Stimulated activated naive CD8-positive, alpha-beta T cell treated with anti-CD3 and anti-CD28 coated beads, Interleukin-15, Interleukin-2, amounts not matched to agents 100 ng/mL and 50 ng/mL, for 24 hours (primary cell): ENCODE results near the gene C20orf144.

Experiments
- H3K27ac Mint-ChIP-seq: one replicate; pipeline ENCODE4 v1.8.0; 2021; ENCODE audit warnings: mild to moderate bottlenecking, mixed read lengths
- H3K27me3 Mint-ChIP-seq: one replicate; pipeline ENCODE4 v1.8.0; 2021; ENCODE audit warnings: mixed read lengths
- H3K36me3 Mint-ChIP-seq: one replicate; pipeline ENCODE4 v1.8.0; 2021; ENCODE audit warnings: low read depth, mixed read lengths
- H3K4me1 Mint-ChIP-seq: one replicate; pipeline ENCODE4 v1.8.0; 2021; ENCODE audit warnings: low read depth, mixed read lengths
- H3K4me3 Mint-ChIP-seq: one replicate; pipeline ENCODE4 v1.8.0; 2021; ENCODE audit warnings: mild to moderate bottlenecking, mixed read lengths
- H3K9me3 Mint-ChIP-seq: one replicate; pipeline ENCODE4 v1.8.0; 2021; ENCODE audit warnings: mixed read lengths

C20orf144 gene

DNA sequence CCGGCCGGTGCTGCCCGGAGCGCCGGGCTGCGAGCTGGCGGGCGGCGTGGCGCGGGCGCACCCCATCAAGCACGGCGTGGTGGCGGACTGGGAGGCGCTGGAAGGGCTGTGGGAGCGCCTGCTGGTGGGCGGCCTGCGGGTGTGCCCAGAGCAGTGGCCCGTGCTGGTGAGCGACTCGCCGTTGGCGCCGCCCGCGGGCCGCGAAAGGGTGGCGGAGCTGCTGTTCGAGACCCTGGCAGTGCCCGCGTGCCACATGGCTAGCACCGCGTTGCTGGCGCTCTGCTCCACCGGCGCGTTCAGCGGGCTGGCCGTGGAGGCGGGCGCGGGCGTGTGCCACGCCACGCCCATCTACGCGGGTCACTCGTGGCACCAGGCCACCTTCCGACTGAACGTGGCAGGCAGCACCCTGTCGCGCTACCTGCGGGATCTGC, 5.1 kb downstream of the C20orf144 start:
- no peaks in the 10 kb centered on the region for H3K27me3 Mint-ChIP-seq
- H3K27ac Mint-ChIP-seq = peak overlapping the region; percentile 52
- no peaks in the 10 kb centered on the region for H3K9me3 Mint-ChIP-seq
- H3K4me3 Mint-ChIP-seq = peak overlapping the region; percentile 91
- peaks cover 37% of the 10 kb centered on the region for H3K4me1 Mint-ChIP-seq
- H3K36me3 Mint-ChIP-seq = peaks cover 4% of the 10 kb centered on the region

DNA sequence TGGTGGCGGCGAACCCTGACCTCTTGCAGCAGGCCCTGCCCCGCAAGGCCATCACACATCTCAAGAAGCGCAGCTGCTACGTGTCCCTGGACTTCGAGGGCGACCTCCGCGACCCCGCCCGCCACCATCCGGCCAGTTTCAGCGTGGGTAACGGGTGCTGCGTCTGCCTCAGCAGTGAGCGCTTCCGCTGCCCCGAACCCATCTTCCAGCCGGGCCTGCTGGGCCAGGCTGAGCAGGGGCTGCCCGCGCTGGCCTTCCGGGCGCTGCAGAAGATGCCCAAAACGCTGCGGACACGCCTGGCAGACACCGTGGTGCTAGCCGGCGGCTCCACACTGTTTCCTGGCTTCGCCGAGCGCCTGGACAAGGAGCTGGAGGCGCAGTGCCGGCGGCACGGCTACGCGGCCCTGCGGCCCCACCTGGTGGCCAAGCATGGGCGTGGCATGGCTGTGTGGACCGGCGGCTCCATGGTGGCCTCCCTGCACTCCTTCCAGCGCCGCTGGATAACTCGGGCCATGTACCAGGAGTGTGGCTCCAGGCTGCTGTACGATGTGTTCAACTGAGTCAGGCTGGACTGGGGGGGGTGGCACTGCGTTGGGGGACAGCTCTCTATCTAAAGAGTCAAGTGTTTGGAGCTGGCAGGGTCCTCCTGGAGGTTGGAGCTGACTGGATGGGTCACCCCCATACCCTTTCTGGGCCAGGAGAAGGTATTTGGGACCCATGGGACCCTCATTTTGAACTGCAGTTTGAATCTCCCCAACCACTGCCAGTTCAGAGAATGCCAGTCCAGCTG, 5.7 kb downstream of the C20orf144 start:
- Mint-ChIP-seq H3K27ac (peak overlapping the region; percentile 52), H3K9me3 (no peaks in the 10 kb centered on the region), H3K27me3 (no peaks in the 10 kb centered on the region), H3K36me3 (peaks cover 4% of the 10 kb centered on the region), H3K4me3 (peak overlapping the region; percentile 91), H3K4me1 (peaks cover 36% of the 10 kb centered on the region)

DNA sequence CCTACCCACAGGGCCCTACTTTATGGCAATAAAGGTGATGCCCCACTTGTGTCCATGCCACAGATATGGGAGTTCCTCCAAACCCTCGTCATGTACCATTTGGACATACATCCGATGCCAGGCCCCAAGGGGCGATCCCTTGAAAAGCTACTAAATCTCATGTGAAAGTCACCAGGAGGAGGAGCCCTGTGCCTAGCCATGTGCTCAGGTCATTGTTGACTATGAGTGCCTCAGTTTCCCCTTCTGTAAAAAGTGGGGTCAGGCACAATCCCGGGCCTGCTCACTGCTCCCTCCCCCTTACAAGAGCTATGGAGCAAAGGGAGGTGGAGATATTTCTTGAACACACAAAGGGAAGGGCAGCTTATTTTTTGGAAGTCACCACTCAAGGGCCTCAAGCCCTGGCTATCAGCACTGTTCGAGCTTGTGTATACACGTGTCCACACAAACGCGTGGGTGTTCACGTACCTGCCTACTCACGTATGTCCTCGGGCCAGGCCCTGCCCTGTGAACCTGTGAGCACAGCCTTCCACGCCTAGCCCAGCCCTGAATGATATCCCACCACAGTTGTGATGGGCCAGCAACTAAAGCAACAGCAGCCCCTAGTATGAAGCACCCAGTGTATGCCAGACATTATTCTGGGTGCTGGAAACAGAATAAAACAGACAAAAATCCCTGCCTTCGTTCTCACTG, 6.5 kb downstream of the C20orf144 start:
- Mint-ChIP-seq H3K4me1 (peaks cover 40% of the 10 kb centered on the region), H3K27ac (peak overlapping the region; percentile 40), H3K4me3 (peak overlapping the region; percentile 91), H3K27me3 (no peaks in the 10 kb centered on the region), H3K36me3 (peaks cover 4% of the 10 kb centered on the region), H3K9me3 (no peaks in the 10 kb centered on the region)

DNA sequence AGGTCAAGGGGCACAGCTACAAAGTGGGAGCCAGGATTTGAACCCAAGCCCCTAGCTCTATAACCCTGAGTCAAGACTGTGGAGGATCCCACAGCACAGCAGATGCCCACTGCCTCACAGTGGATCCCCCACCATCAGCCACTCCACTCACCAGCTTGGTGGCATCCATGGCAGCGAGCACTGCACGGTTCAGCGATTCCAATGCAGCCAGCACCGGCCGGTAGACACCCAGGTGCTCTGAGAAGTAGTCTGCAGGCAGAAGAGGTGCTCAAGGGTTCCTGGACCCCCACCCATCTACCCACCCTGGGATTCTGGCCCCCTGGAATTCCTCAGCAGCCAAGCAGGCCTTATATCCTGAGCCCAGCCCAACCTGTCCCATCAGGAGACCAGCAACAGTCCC, 7.1 kb downstream of the C20orf144 start:
- Mint-ChIP-seq H3K4me1 (peaks cover 40% of the 10 kb centered on the region), H3K27me3 (no peaks in the 10 kb centered on the region), H3K4me3 (peak overlapping the region; percentile 91), H3K9me3 (no peaks in the 10 kb centered on the region), H3K36me3 (peaks cover 4% of the 10 kb centered on the region), H3K27ac (no peak overlapping the region)

DNA sequence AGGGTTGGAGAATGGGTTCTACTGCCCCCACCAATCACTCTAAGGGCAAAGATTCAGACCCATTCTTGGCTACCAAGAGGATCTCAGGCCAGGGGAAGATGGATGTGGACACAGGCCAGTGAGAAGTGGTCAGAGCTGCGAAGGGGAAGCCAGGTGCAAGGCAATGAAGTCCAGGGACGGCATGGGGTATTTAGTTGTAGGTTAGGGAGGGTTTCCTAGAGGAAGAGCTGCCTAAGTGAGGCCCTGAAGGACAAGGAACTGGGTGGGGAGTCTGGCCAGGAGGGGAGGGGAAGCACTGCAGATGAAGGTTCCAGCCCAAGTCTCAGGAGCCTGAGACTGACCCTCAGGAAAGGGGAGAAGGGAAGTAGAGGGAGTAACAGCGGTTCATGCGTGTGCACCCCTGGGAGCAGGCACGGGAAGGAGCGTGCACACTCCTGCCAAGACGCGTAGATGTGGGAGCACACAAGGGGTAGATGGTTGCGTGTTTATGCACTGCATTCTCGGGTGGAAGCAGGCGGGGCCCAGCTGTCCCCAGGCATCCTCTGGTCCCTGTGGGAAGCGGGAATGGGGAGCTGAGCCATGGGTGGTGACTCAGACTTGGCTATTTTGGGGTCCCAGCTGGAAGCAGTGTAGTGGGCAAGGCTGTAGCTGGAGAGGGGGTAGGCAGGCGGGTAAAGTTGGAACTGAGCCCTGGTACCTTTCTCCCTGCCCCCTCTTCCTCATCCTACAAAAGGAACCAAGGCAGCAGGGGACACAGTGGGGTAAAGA, 7.9 kb downstream of the C20orf144 start:
- no peaks in the 10 kb centered on the region for H3K27me3 Mint-ChIP-seq
- H3K4me3 Mint-ChIP-seq = no peak overlapping the region
- no peak overlapping the region for H3K27ac Mint-ChIP-seq
- H3K36me3 Mint-ChIP-seq = peaks cover 4% of the 10 kb centered on the region
- H3K9me3 Mint-ChIP-seq = no peaks in the 10 kb centered on the region
- peaks cover 37% of the 10 kb centered on the region for H3K4me1 Mint-ChIP-seq

DNA sequence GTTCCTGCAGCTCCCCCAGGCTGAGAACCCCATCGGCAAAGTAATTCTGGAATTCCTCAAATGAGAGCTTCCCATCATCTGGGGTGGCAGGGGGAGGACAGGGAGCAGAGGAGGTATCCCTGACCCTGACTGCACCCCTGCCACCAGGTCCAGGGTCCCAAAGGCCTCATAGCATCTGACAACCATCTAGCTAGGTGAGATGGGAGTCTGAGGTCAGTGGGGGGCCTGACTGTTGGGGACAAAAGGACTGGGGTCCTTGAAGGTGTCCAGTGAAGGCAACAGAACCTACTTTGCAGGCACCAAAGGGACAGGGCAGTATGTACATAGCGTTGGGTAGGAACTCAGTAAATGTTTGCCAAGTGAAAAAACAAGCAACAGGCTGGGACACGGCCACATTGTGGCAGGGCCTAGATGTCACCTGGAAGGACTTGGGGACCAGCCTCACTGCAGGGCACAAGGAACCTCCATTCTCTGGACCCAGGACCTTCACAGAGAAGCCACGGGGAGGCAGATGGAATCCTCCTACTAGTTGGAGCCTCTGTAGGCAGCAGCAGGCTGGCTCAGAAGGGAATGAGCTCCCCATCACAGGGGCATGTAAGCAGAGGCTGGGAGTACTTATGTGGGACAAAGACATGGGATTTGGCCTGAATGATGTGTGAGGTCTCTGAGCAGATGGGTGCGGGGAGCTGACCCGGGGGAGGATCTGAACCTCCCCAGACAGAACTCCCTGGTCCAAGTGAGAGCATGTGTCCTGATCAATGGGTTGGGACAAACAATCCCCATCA, 8.8 kb downstream of the C20orf144 start:
- Mint-ChIP-seq H3K36me3 (peaks cover 4% of the 10 kb centered on the region), H3K4me1 (peaks cover 33% of the 10 kb centered on the region), H3K9me3 (no peaks in the 10 kb centered on the region), H3K27ac (no peak overlapping the region), H3K4me3 (no peak overlapping the region), H3K27me3 (no peaks in the 10 kb centered on the region)

DNA sequence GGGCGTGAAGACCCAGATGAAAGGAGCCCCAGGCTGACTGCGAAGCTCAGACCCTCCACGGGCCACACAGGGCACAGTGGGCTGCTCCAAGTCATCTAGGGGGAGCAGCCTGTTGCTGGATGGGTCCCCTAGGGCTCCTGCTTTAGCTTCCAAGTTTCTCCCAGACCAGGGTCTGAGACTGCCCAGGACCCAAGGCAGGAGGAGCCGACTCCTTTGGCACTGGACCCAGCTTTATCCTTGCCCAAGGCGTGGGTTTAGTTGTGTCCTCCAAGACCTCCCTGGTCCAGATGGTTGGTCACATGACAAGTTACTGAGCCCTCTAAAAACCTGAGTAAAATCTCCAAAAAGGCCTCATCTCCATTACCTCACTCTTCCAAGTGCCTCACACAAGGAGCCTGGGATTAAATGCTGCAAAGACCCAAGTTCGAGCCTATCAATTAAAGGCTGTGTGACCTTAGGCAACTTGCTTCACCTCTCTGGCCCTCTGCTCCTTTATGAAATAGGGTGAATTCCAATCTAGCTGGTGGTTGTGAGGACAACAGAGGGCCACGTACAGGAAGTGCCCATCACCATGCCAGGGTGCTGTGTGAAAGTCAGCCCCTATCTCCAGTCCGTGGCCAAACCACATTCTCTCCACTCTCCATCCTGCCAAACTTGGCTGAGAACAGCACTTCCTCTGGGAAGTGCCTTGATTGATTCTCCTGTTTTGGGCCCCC, 9.6 kb downstream of the C20orf144 start:
- Mint-ChIP-seq H3K9me3 (no peaks in the 10 kb centered on the region), H3K4me1 (peaks cover 26% of the 10 kb centered on the region), H3K27me3 (no peaks in the 10 kb centered on the region), H3K27ac (no peak overlapping the region), H3K4me3 (no peak overlapping the region), H3K36me3 (peaks cover 9% of the 10 kb centered on the region)

DNA sequence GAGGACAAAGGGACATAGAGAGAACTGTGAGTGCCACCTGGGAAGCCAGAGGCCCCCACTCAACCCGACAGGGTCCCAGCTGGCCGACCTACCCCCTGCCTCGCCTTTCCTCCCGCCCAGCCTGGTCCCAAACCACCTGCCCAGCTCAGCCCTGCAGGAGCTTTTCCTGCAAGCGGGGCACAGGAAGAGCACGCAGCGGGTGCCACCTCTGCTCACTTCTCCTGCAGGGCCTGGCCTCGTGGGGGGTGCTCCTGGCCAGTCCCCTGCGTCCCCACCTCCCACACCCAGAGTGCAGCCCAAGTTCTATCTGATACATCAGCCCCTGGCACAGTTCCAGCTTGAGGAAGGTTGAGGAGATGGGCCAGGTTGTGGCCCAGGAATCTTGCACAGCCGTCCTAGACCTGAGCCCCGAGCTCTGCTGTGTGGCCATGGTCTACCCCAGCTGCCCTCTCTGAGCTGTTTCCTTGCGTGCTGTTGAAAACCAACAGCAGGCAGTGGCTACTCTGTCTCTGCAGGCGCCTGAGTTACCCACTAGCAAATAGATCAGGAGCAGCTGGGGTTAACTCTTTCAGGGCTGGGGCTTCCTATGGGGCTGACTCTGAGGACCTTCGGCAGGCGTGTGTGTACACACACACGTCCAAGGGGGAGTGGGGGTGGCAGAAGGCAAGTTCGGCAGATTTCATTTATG, 10.4 kb downstream of the C20orf144 start:
- peak overlapping the region; percentile 90 for H3K4me3 Mint-ChIP-seq
- no peak overlapping the region for H3K27ac Mint-ChIP-seq
- H3K9me3 Mint-ChIP-seq = no peaks in the 10 kb centered on the region
- H3K4me1 Mint-ChIP-seq = peaks cover 25% of the 10 kb centered on the region
- peaks cover 13% of the 10 kb centered on the region for H3K36me3 Mint-ChIP-seq
- no peaks in the 10 kb centered on the region for H3K27me3 Mint-ChIP-seq

DNA sequence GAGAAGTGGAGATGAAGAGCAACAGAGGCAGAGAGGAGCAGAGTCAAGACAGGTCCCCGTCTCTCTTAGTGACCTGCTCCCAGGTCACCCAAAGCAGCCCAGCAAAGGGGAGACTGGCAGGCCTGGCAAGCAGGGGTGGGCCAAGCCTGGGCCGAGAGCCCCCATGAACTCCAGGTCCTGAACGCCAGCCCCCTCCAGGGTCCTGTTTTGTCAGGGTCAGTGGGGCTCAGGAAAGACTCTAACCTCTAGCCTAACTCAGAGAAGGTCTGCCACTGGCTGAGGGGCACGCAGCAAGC, 10.9 kb downstream of the C20orf144 start:
- H3K4me3 Mint-ChIP-seq = peak overlapping the region; percentile 90
- H3K36me3 Mint-ChIP-seq = peaks cover 17% of the 10 kb centered on the region
- no peak overlapping the region for H3K27ac Mint-ChIP-seq
- peaks cover 25% of the 10 kb centered on the region for H3K4me1 Mint-ChIP-seq
- no peaks in the 10 kb centered on the region for H3K9me3 Mint-ChIP-seq
- H3K27me3 Mint-ChIP-seq = no peaks in the 10 kb centered on the region

DNA sequence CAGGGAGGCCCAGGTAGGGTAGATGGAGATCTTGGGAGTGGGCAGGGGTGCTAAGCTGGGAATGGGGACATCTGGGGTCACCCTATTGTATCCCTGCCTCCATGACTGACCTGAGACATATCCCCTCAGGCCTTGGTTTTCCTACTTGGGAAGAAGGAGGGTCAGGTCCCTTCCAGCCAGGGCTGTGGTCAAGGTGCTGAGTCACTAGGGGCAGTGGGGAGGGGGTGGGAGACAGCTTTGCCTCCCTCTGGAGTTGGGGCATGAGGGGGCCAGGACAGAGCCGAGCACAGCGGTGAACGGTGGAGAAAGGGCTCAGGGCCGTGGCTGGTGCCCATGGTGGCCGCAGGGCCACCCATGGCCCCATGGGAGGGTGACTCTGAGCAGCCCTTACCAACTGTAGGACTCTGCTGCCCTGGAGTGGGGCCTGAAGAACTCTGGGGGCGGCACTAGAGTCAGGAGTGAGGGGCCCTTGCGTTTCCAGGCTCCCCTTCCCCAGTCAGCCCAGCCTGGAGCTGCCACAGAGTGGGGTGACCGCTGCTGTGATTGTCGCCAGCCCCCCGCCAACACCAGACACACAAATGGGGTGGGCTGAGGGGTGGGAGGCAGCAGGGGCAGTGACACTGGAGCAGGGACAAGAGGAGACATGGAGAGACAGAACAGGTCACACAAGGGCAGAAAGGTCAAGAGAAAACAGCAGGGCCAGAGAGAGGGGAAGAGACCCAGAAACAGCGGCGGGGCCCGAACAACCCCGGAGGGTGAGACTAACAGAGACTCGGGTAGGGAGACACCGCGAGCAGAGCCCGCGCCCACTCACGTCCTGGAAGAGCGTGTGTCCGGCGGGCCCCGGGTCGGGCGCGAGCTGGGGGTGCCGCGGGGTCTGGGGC, 11.5 kb downstream of the C20orf144 start:
- no peaks in the 10 kb centered on the region for H3K27me3 Mint-ChIP-seq
- H3K4me1 Mint-ChIP-seq = peaks cover 20% of the 10 kb centered on the region
- H3K4me3 Mint-ChIP-seq = peak overlapping the region; percentile 90
- H3K9me3 Mint-ChIP-seq = no peaks in the 10 kb centered on the region
- H3K36me3 Mint-ChIP-seq = peaks cover 18% of the 10 kb centered on the region
- H3K27ac Mint-ChIP-seq = peak overlapping the region; percentile 86

DNA sequence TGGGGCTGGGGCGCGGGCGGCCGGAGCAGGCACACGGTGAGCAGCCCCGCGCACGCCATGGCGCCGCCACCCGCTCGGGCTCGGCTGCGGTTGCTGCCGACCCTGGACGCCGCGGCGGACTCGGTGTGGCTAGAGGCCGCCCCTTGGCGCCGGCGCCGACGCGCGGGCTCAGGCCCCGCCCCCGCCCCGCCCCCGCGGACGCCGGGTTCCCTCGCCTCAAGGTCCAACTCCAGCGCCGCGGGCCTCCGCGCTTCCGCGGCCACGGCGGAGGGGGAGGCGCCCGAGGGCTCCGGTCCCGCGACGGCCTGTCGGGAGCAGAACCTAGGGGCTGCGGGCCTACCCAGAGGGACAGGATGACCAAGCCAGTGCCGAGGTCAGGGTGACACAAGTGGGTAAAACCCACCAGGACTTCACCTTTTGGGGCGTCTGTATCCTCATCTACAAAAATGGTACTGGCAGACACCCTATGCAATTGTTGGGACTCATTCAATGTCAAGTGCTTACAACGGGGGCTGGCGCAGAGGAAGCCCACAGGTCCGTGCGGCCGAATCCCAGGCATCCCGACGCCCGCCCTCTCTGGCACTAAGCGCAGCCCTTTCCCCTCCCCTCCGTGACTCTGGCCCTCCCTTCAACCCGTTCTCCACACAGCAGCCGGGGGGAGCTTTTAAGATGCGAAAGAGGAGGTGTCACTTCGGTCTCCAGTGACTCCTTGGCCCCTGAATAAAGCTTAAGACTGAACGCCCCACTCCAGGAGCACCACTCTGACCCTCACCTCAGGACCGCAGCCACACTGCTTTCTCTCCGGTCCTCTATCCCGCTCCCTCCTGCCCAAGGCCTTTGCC, 12.4 kb downstream of the C20orf144 start, which contains the start of gene NECAB3:
Gene NECAB3, minus strand, starts transcription at position 135 of the 842 bp plus-strand sequence. Its CDS starts 76 bp downstream, at position 59.
- Mint-ChIP-seq H3K9me3 (no peaks in the 10 kb centered on the region), H3K27me3 (no peaks in the 10 kb centered on the region), H3K4me3 (peak within 1 kb of the TSS; percentile 90), H3K36me3 (peaks cover 24% of the 10 kb centered on the region), H3K27ac (peak within 1 kb of the TSS; percentile 86), H3K4me1 (peaks cover 23% of the 10 kb centered on the region)
